Measurements from ENCODE around the gene PDE6B.

DNA sequence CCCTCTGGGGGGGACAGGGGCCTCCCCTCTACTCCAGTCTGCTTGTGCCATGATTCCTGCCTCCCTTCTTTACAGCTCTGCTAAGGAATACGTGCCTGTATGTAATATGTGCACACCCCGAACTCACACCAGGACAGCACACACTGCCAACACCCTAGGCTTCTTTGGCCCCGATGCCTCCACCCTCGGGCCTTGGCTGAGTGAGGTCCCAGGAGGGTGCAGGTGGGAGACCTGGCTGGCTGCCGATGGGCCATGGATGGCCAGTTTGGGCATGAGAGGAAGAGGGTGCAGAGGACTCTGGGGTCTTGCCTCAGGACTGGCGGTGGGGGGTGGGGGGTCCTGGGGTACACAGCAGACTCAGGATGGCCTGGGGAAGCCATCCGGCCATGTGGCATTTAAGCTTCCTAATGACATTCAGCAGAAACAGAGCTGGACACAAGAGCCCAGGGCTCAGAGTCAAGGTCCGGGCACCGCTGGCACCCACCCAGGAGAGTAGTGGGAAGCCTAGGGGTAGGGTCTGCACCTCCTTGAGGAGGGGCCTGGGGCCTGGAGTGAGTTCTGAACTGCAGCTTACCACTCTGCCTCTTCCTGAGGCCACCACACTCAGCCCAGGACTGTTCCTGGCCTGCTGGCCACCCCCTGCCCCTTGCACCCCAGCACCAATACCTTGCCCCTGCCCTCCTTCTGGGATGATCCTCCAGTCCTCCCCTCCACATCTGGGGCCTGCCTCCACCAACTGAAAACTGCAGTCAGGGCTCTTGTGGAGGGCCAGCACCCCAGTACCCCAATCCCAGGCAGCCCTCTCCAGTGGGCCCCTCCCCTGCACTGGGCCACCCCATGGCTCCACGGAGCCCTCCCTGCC lies 78.2 kb downstream of the PDE6B start:
- TF ChIP-seq, protein P1, sequence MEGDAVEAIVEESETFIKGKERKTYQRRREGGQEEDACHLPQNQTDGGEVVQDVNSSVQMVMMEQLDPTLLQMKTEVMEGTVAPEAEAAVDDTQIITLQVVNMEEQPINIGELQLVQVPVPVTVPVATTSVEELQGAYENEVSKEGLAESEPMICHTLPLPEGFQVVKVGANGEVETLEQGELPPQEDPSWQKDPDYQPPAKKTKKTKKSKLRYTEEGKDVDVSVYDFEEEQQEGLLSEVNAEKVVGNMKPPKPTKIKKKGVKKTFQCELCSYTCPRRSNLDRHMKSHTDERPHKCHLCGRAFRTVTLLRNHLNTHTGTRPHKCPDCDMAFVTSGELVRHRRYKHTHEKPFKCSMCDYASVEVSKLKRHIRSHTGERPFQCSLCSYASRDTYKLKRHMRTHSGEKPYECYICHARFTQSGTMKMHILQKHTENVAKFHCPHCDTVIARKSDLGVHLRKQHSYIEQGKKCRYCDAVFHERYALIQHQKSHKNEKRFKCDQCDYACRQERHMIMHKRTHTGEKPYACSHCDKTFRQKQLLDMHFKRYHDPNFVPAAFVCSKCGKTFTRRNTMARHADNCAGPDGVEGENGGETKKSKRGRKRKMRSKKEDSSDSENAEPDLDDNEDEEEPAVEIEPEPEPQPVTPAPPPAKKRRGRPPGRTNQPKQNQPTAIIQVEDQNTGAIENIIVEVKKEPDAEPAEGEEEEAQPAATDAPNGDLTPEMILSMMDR (IDR thresholded peaks at IDR 0.05; ENCODE audit: insufficient read depth, low read length, poor library complexity, severe bottlenecking) = no peak
- TF ChIP-seq EZH2phosphoT487 (conservative IDR thresholded peaks at IDR 0.05; ENCODE audit: low read length) = no peak
